BLaER1 treated with 17β-estradiol and CSF1 and Interleukin-3, amounts not matched to agents 10 nM and 100 nM (cell line): ENCODE data around the gene MAJIN.

Source experiments
- H3K27ac ChIP-seq, 11 experiments: shearing (Covaris generic); formaldehyde crosslinking; 2 replicates each; pipeline ENCODE4 v1.8.1; 2022
- H3K27me3 ChIP-seq, 11 experiments: shearing (Covaris generic); formaldehyde crosslinking; 2 replicates each; pipeline ENCODE4 v1.8.1; 2022
- H3K36me3 ChIP-seq, 11 experiments: shearing (Covaris generic); formaldehyde crosslinking; 2 replicates each; pipeline ENCODE4 v1.8.1; 2022
- H3K4me1 ChIP-seq, 10 experiments: shearing (Covaris generic); formaldehyde crosslinking; 2 replicates each; pipeline ENCODE4 v1.8.1; 2022
- H3K4me2 ChIP-seq, 11 experiments: shearing (Covaris generic); formaldehyde crosslinking; 2 replicates each; pipeline ENCODE4 v1.8.1; 2022
- H3K4me3 ChIP-seq, 10 experiments: shearing (Covaris generic); formaldehyde crosslinking; 2 replicates each; pipeline ENCODE4 v1.8.1; 2022
- H3K9ac ChIP-seq, 11 experiments: shearing (Covaris generic); formaldehyde crosslinking; 2 replicates each; pipeline ENCODE4 v1.8.1; 2022
- H3K9me3 ChIP-seq, 11 experiments: shearing (Covaris generic); formaldehyde crosslinking; replicated peaks in 1 of 11; 2 replicates each; pipeline ENCODE4 v1.8.1; 2022
- H4K20me1 ChIP-seq, 11 experiments: shearing (Covaris generic); formaldehyde crosslinking; 2 replicates each; pipeline ENCODE4 v1.8.1; 2022
- Cebpa-rat ChIP-seq, 11 experiments: shearing (Covaris generic); IDR thresholded peaks; 2 replicates each; pipeline ENCODE4 v1.8.1; 2022

MAJIN gene

GRCh38 chr11:64916775-64917662, 54.9 kb downstream of the MAJIN start, which contains the start of gene ATG2A:
ATG2A (minus strand) TSS chr11:64917209; CDS start chr11:64917135, 74 bp downstream.
- peak within 1 kb of the TSS; percentile 57 to 90 (median 86) for H3K27ac ChIP-seq
- H3K9me3 ChIP-seq, result no peaks in the 10 kb centered on the region
- peaks cover 46 to 61% (median 57%) of the 10 kb centered on the region in 10 experiments for H3K4me1 ChIP-seq
- H3K4me2 ChIP-seq, result peak within 1 kb of the TSS; percentile 90 to 98 (median 96)
- H4K20me1 ChIP-seq, result peaks cover 0 to 18% (median 0%) of the 10 kb centered on the region in 11 experiments; a peak in 6 of 22 replicates
- H3K27me3 ChIP-seq, result no peaks in the 10 kb centered on the region
- peaks cover 22 to 26% (median 24%) of the 10 kb centered on the region in 11 experiments for H3K36me3 ChIP-seq
- TF ChIP-seq Cebpa-rat (IDR thresholded peaks at IDR 0.05), result no peak
- peak within 1 kb of the TSS; percentile 68 to 91 (median 78) for H3K4me3 ChIP-seq
- peak within 1 kb of the TSS; percentile 87 to 95 (median 91) for H3K9ac ChIP-seq

GRCh38 chr11:64916040-64916774, 55.7 kb downstream of the MAJIN start:
- Histone ChIP-seq H4K20me1 (peaks cover 0 to 18% (median 4%) of the 10 kb centered on the region in 11 experiments; a peak in 7 of 22 replicates), H3K27me3 (no peaks in the 10 kb centered on the region), H3K4me1 (peaks cover 46 to 60% (median 51%) of the 10 kb centered on the region in 10 experiments), H3K27ac (peak overlapping the region; percentile 57 to 90 (median 86)), H3K9ac (peak overlapping the region; percentile 87 to 95 (median 91)), H3K9me3 (no peaks in the 10 kb centered on the region), H3K4me2 (peak overlapping the region; percentile 83 to 98 (median 96)), H3K36me3 (peaks cover 30 to 34% (median 33%) of the 10 kb centered on the region in 11 experiments), H3K4me3 (peak overlapping the region; percentile 68 to 91 (median 78))
- no peak for TF ChIP-seq Cebpa-rat (IDR thresholded peaks at IDR 0.05)

DNA sequence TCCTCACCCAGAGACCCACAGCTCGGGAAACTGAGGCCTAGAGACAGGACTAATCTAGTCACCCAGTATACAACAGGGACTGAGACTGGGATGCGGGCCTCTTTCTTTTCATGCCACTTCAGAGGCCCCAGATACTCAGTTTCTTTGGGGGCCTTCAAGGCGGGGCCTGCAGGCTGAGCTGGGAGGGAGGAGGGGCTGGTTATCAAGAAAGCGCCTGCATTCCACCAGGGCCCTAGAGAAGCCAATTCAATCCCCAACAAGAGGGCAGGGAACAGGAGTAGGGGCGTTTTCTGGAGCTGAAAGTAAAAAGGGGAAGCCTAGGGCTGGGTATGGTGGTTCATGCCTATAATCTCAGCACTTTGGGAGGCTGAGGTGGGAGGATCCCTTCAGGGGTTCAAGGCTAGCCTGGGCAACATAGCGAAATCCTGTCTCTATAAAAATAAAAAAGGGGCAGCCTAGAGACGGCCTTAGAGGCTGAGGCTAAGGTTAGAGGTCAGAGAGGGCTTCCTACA, 56.5 kb downstream of the MAJIN start:
- Histone ChIP-seq H3K27ac (peak overlapping the region in 10 of 11 experiments; percentile 77 to 90 (median 86); a peak in 20 of 22 replicates), H3K9ac (peak overlapping the region; percentile 87 to 95 (median 91))

DNA sequence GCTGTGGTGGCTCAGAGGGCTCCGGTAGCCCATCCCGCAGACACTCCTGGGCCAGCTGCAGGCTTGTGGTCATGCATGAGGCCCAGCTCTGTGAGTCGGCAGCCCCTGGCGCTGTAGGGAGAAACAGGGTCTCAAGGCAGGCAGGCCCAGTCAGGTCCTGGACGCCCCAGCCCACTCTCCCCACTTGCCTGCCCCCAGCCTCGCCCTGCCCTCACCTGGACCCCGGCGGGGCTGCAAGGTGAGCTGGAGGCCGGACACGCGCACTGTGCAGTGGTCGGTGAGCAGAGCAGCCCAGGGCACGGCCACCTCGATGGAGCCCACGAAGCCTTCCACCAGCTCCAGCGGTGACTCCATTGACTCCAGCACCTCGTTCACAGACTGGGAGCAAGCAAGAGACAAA, 57.8 kb downstream of the MAJIN start:
- Histone ChIP-seq H3K4me1 (peaks cover 27 to 40% (median 31%) of the 10 kb centered on the region in 10 experiments), H3K4me3 (no peak overlapping the region), H3K27ac (no peak overlapping the region), H3K9ac (peak overlapping the region in 3 of 11 experiments; percentile 13 to 35 (median 29); a peak in 1 of 22 replicates), H3K36me3 (peaks cover 51 to 55% (median 53%) of the 10 kb centered on the region in 11 experiments), H3K4me2 (no peak overlapping the region), H3K27me3 (no peaks in the 10 kb centered on the region), H4K20me1 (peaks cover 0 to 18% (median 5%) of the 10 kb centered on the region in 11 experiments; a peak in 8 of 22 replicates), H3K9me3 (no peaks in the 10 kb centered on the region)
- TF ChIP-seq Cebpa-rat (IDR thresholded peaks at IDR 0.05), result no peak

More for the DNA sequence above, 56.5 kb downstream of the MAJIN start:
- TF ChIP-seq Cebpa-rat (IDR thresholded peaks at IDR 0.05), result no peak
- H3K27me3 ChIP-seq, result no peaks in the 10 kb centered on the region
- peaks cover 40 to 53% (median 44%) of the 10 kb centered on the region in 10 experiments for H3K4me1 ChIP-seq
- no peaks in the 10 kb centered on the region for H3K9me3 ChIP-seq
- H3K4me2 ChIP-seq, result peak overlapping the region; percentile 83 to 98 (median 96)
- H3K4me3 ChIP-seq, result peak overlapping the region; percentile 68 to 91 (median 78); a peak in 19 of 20 replicates
- H4K20me1 ChIP-seq, result peaks cover 0 to 18% (median 5%) of the 10 kb centered on the region in 11 experiments; a peak in 7 of 22 replicates
- peaks cover 38 to 42% (median 40%) of the 10 kb centered on the region in 11 experiments for H3K36me3 ChIP-seq

- Histone ChIP-seq H3K9me3 (no peaks in the 10 kb centered on the region), H3K27me3 (no peaks in the 10 kb centered on the region), H3K36me3 (peaks cover 60 to 64% (median 62%) of the 10 kb centered on the region in 11 experiments), H3K9ac (0 out of 22 replicates have a peak overlapping the region, but pooled peaks of 3 of the 11 experiments have one; percentile 2 to 10 (median 5)), H4K20me1 (peaks cover 0 to 18% (median 5%) of the 10 kb centered on the region in 11 experiments; a peak in 8 of 22 replicates), H3K27ac (no peak overlapping the region), H3K4me3 (no peak overlapping the region), H3K4me1 (peaks cover 18 to 31% (median 22%) of the 10 kb centered on the region in 10 experiments), H3K4me2 (no peak overlapping the region)
- no peak for TF ChIP-seq Cebpa-rat (IDR thresholded peaks at IDR 0.05)
These were observed 58.7 kb downstream of the MAJIN start for GRCh38 chr11:64913171-64913727.

DNA sequence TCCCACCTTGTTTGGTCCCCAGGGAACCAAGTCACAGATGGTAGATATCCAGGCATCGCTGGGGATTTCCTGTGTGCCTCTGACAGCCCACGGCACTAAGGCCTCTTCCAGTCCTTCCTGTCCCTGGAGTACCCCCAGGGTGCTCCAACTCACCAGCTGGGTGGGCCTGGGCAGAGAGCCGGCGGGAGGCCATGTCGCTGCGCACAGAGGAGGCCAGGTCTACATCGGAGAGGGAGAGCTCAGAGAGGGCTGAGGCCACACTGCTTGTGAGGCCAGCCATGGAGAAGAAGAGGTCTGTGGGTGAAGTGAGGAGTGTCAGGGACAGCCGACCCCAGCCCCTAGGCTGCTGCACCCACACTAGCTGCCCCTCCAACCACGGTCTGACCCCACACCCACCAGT, 60.2 kb downstream of the MAJIN start:
- Histone ChIP-seq H3K9me3 (no peaks in the 10 kb centered on the region), H3K4me3 (no peak overlapping the region), H3K4me2 (0 out of 22 replicates have a peak overlapping the region, but pooled peaks of 1 of the 11 experiments have one; percentile 0), H3K27me3 (no peaks in the 10 kb centered on the region), H3K36me3 (peaks cover 69 to 79% (median 77%) of the 10 kb centered on the region in 11 experiments), H3K9ac (peak overlapping the region in 4 of 11 experiments; percentile 15 to 46 (median 30); a peak in 6 of 22 replicates), H3K4me1 (peaks cover 12 to 24% (median 14%) of the 10 kb centered on the region in 10 experiments), H3K27ac (peak overlapping the region in 2 of 11 experiments; percentile 23 to 34; a peak in 5 of 22 replicates), H4K20me1 (peaks cover 0 to 18% (median 5%) of the 10 kb centered on the region in 11 experiments; a peak in 8 of 22 replicates)
- TF ChIP-seq Cebpa-rat (IDR thresholded peaks at IDR 0.05), result no peak

- TF ChIP-seq Cebpa-rat (IDR thresholded peaks at IDR 0.05), result no peak
- H3K27ac ChIP-seq, result peak overlapping the region in 2 of 11 experiments; percentile 23 to 34; a peak in 2 of 22 replicates
- peaks cover 72 to 84% (median 83%) of the 10 kb centered on the region in 11 experiments for H3K36me3 ChIP-seq
- no peaks in the 10 kb centered on the region for H3K9me3 ChIP-seq
- H4K20me1 ChIP-seq, result peaks cover 0 to 20% (median 5%) of the 10 kb centered on the region in 11 experiments; a peak in 8 of 22 replicates
- no peak overlapping the region for H3K4me3 ChIP-seq
- peak overlapping the region in 4 of 11 experiments; percentile 15 to 46 (median 30); a peak in 3 of 22 replicates for H3K9ac ChIP-seq
- H3K4me1 ChIP-seq, result peaks cover 9 to 18% (median 12%) of the 10 kb centered on the region in 10 experiments
- H3K4me2 ChIP-seq, result no peak overlapping the region
- H3K27me3 ChIP-seq, result no peaks in the 10 kb centered on the region
These were observed 60.8 kb downstream of the MAJIN start for GRCh38 chr11:64911142-64911541.
